Measurements from ENCODE around the gene TAGLN3. TPM values are rescaled to one million over a fixed set of nuclear protein-coding genes. Genes with fewer than 3 reads are reported as not detected.
A peak's percentile ranks its signal among the peaks of the same experiment; 100 is the strongest.

TAGLN3 gene
- total RNA-seq, 2 donors from 2014 or later, result not detected

- Histone ChIP-seq H3K27me3 (replicated peaks; ENCODE audit: insufficient read depth) (no peaks in the 10 kb centered on the region), H3K9me3 (no peaks in the 10 kb centered on the region), H3K4me1 (ENCODE audit: control insufficient read depth in 1 of 2, low read depth in 2 of 2) (peaks cover 0 to 16% of the 10 kb centered on the region in 2 donors), H3K36me3 (peaks cover 3% of the 10 kb centered on the region), H3K27ac (no peak overlapping the region), H3K4me3 (no peak overlapping the region)
- DNase-seq (ENCODE audit: low spot score) (no peak), ATAC-seq (ENCODE audit: insufficient number of reproducible peaks, low FRiP score, low read depth) (no peak)
- no peak for TF ChIP-seq CTCF (IDR thresholded peaks at IDR 0.05)
Observed at GRCh38 chr3:111963424-111963823, 35.3 kb upstream of the TAGLN3 start.

GRCh38 chr3:111965484-111965883, 33.2 kb upstream of the TAGLN3 start:
- TF ChIP-seq CTCF (IDR thresholded peaks at IDR 0.05), result no peak
- no peaks in the 10 kb centered on the region for H3K27me3 ChIP-seq (replicated peaks; ENCODE audit: insufficient read depth)
- H3K4me3 ChIP-seq, result no peak overlapping the region
- peaks cover 0 to 23% of the 10 kb centered on the region in 2 donors for H3K4me1 ChIP-seq (ENCODE audit: control insufficient read depth in 1 of 2, low read depth in 2 of 2)
- ATAC-seq (ENCODE audit: insufficient number of reproducible peaks, low FRiP score, low read depth) (no peak), DNase-seq (ENCODE audit: low spot score) (no peak)
- no peak overlapping the region for H3K27ac ChIP-seq
- no peaks in the 10 kb centered on the region for H3K9me3 ChIP-seq
- peaks cover 10% of the 10 kb centered on the region for H3K36me3 ChIP-seq

GRCh38 chr3:111967068-111967467, 31.7 kb upstream of the TAGLN3 start:
- ATAC-seq (ENCODE audit: insufficient number of reproducible peaks, low FRiP score, low read depth), result no peak
- peak overlapping the region; percentile 13 to 53 for H3K27ac ChIP-seq
- DNase-seq (ENCODE audit: low spot score), result no peak
- no peak for TF ChIP-seq CTCF (IDR thresholded peaks at IDR 0.05)
- H3K4me3 ChIP-seq, result no peak overlapping the region
- H3K27me3 ChIP-seq (replicated peaks; ENCODE audit: insufficient read depth), result no peaks in the 10 kb centered on the region
- no peaks in the 10 kb centered on the region for H3K9me3 ChIP-seq
- H3K36me3 ChIP-seq, result peaks cover 10% of the 10 kb centered on the region
- peaks cover 0 to 23% of the 10 kb centered on the region in 2 donors for H3K4me1 ChIP-seq (ENCODE audit: control insufficient read depth in 1 of 2, low read depth in 2 of 2)

GRCh38 chr3:111967651-111968274, 31.0 kb upstream of the TAGLN3 start:
- peak overlapping the region in 1 of 2 donors; percentile 53 for H3K27ac ChIP-seq
- TF ChIP-seq CTCF (IDR thresholded peaks at IDR 0.05), result peak; percentile 88
- H3K27me3 ChIP-seq (replicated peaks; ENCODE audit: insufficient read depth), result no peaks in the 10 kb centered on the region
- peak; percentile 53 for ATAC-seq (ENCODE audit: insufficient number of reproducible peaks, low FRiP score, low read depth)
- H3K9me3 ChIP-seq, result no peaks in the 10 kb centered on the region
- no peak overlapping the region for H3K4me3 ChIP-seq
- peaks cover 0 to 23% of the 10 kb centered on the region in 2 donors for H3K4me1 ChIP-seq (ENCODE audit: control insufficient read depth in 1 of 2, low read depth in 2 of 2)
- peak; percentile 67 for DNase-seq (ENCODE audit: low spot score)
- peaks cover 7% of the 10 kb centered on the region for H3K36me3 ChIP-seq

GRCh38 chr3:111968319-111969054, 30.2 kb upstream of the TAGLN3 start:
- ATAC-seq (ENCODE audit: insufficient number of reproducible peaks, low FRiP score, low read depth), result no peak
- no peak for TF ChIP-seq CTCF (IDR thresholded peaks at IDR 0.05)
- Histone ChIP-seq H3K4me1 (ENCODE audit: control insufficient read depth in 1 of 2, low read depth in 2 of 2) (peaks cover 0 to 23% of the 10 kb centered on the region in 2 donors), H3K27ac (peak overlapping the region in 1 of 2 donors; percentile 9), H3K36me3 (peaks cover 7% of the 10 kb centered on the region), H3K4me3 (no peak overlapping the region), H3K27me3 (replicated peaks; ENCODE audit: insufficient read depth) (no peaks in the 10 kb centered on the region), H3K9me3 (no peaks in the 10 kb centered on the region)
- no peak for DNase-seq (ENCODE audit: low spot score)

Measured in thoracic aorta (tissue), 2 donors.